Sigmoid colon (tissue), 3 donors: Measurements from ENCODE around the gene CEP63.

Source experiments
- POLR2A ChIP-seq, 2 donors: fragments of 450-650 bp; IDR thresholded peaks; one replicate each; pipeline ENCODE4 v1.6.1; 2016; ENCODE audit warnings: antibody characterized with exemption in 2 of 2, mild to moderate bottlenecking in 2 of 2, moderate library complexity in 2 of 2
- TF ChIP-seq, protein P1 (sequence below), 4 experiments: fragments of 450-650 bp in 3 of 4; fragments of 200-600 bp in 1 of 4; IDR thresholded peaks; one replicate each; pipeline ENCODE4 v1.5.1; 2016 to 2019; ENCODE audit warnings: antibody characterized with exemption in 4 of 4, mild to moderate bottlenecking in 3 of 4, moderate library complexity in 2 of 4

GRCh38 chr3:134617608-134618477, 132.0 kb downstream of the CEP63 start:
- no peak for TF ChIP-seq POLR2A (IDR thresholded peaks at IDR 0.05)
- TF ChIP-seq, protein P1, sequence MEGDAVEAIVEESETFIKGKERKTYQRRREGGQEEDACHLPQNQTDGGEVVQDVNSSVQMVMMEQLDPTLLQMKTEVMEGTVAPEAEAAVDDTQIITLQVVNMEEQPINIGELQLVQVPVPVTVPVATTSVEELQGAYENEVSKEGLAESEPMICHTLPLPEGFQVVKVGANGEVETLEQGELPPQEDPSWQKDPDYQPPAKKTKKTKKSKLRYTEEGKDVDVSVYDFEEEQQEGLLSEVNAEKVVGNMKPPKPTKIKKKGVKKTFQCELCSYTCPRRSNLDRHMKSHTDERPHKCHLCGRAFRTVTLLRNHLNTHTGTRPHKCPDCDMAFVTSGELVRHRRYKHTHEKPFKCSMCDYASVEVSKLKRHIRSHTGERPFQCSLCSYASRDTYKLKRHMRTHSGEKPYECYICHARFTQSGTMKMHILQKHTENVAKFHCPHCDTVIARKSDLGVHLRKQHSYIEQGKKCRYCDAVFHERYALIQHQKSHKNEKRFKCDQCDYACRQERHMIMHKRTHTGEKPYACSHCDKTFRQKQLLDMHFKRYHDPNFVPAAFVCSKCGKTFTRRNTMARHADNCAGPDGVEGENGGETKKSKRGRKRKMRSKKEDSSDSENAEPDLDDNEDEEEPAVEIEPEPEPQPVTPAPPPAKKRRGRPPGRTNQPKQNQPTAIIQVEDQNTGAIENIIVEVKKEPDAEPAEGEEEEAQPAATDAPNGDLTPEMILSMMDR (IDR thresholded peaks at IDR 0.05): no peak
